H9 (cell line): ENCODE results near the gene RARA. TPM values are rescaled to one million over a fixed set of nuclear protein-coding genes. Genes with fewer than 3 reads are reported as not detected.

Source experiments
- DNase-seq: peaks from one replicate; pipeline ENCODE4 v3.0.0-alpha.2; 2017
- H2AFZ ChIP-seq: one replicate; pipeline ENCODE4 v1.6.1; 2013; ENCODE audit warnings: mild to moderate bottlenecking, low read length, control low read depth, moderate library complexity
- H2AK5ac ChIP-seq: 2 replicates; pipeline ENCODE4 v1.6.1; 2013; ENCODE audit warnings: low read length, control low read depth, mixed read lengths; ENCODE audit not compliant: insufficient read length
- H2BK120ac ChIP-seq: one replicate; pipeline ENCODE4 v1.6.1; 2013; ENCODE audit warnings: low read depth, mild to moderate bottlenecking, low read length, control low read depth, inconsistent platforms; ENCODE audit not compliant: poor library complexity, severe bottlenecking
- H2BK12ac ChIP-seq: 2 replicates; pipeline ENCODE4 v1.6.1; 2013; ENCODE audit warnings: low read length, control low read depth, mixed read lengths, low read depth; ENCODE audit not compliant: insufficient read length
- H2BK15ac ChIP-seq: 2 replicates; pipeline ENCODE4 v1.6.1; 2013; ENCODE audit warnings: low read depth, low read length, control low read depth
- H2BK20ac ChIP-seq: one replicate; pipeline ENCODE4 v1.6.1; 2013; ENCODE audit warnings: low read depth, mild to moderate bottlenecking, low read length, control low read depth, inconsistent platforms; ENCODE audit not compliant: poor library complexity, severe bottlenecking
- H2BK5ac ChIP-seq: 2 replicates; pipeline ENCODE4 v1.6.1; 2013; ENCODE audit warnings: low read length, control low read depth, mixed read lengths; ENCODE audit not compliant: insufficient read length
- H3K14ac ChIP-seq: 2 replicates; pipeline ENCODE4 v1.6.1; 2013; ENCODE audit warnings: low read length, control low read depth; ENCODE audit not compliant: insufficient read depth
- H3K18ac ChIP-seq: 2 replicates; pipeline ENCODE4 v1.6.1; 2013; ENCODE audit warnings: low read depth, mild to moderate bottlenecking, mixed read lengths, low read length, control low read depth; ENCODE audit not compliant: insufficient read length
- H3K23ac ChIP-seq: 2 replicates; pipeline ENCODE4 v1.6.1; 2013; ENCODE audit warnings: low read length, control low read depth, mixed read lengths, low read depth; ENCODE audit not compliant: insufficient read length
- H3K23me2 ChIP-seq: 2 replicates; pipeline ENCODE4 v1.6.1; 2013; ENCODE audit warnings: low read depth, mild to moderate bottlenecking, mixed read lengths, low read length, control low read depth; ENCODE audit not compliant: insufficient read length, poor library complexity, severe bottlenecking
- H3K27ac ChIP-seq: 2 replicates; pipeline ENCODE4 v1.5.1; 2013; ENCODE audit warnings: low read length, control low read depth, mixed read lengths, low read depth; ENCODE audit not compliant: insufficient read length
- H3K27me3 ChIP-seq: 2 replicates; pipeline ENCODE4 v1.6.1; 2013; ENCODE audit warnings: low read length, control low read depth, inconsistent platforms; ENCODE audit not compliant: insufficient read depth
- H3K4ac ChIP-seq: 2 replicates; pipeline ENCODE4 v1.6.1; 2013; ENCODE audit warnings: low read depth, mild to moderate bottlenecking, control low read depth, inconsistent platforms, low read length, moderate library complexity
- H3K4me1 ChIP-seq: 2 replicates; pipeline ENCODE4 v1.6.1; 2013; ENCODE audit warnings: low read length, control low read depth, inconsistent platforms; ENCODE audit not compliant: insufficient read depth
- H3K4me2 ChIP-seq: 2 replicates; pipeline ENCODE4 v1.6.1; 2013; ENCODE audit warnings: low read length, control low read depth, mixed read lengths; ENCODE audit not compliant: insufficient read length, insufficient read depth
- H3K56ac ChIP-seq: 2 replicates; pipeline ENCODE4 v1.6.1; 2013; ENCODE audit warnings: low read depth, mild to moderate bottlenecking, mixed read lengths, low read length, control low read depth; ENCODE audit not compliant: insufficient read length
- H3K79me1 ChIP-seq: 2 replicates; pipeline ENCODE4 v1.6.1; 2013; ENCODE audit warnings: low read depth, mild to moderate bottlenecking, moderate library complexity, low read length, control low read depth, inconsistent platforms; ENCODE audit not compliant: insufficient read depth, poor library complexity, severe bottlenecking
- H3K79me2 ChIP-seq: 2 replicates; pipeline ENCODE4 v1.6.1; 2013; ENCODE audit warnings: low read length, control low read depth, inconsistent platforms; ENCODE audit not compliant: insufficient read depth
- H3K9ac ChIP-seq: 2 replicates; pipeline ENCODE4 v1.6.1; 2013; ENCODE audit warnings: low read length, control low read depth, mixed read lengths; ENCODE audit not compliant: insufficient read length; ENCODE audit errors: extremely low read depth
- H3K9me3 ChIP-seq: one replicate; pipeline ENCODE4 v1.6.1; 2013; ENCODE audit warnings: low read depth, low read length, inconsistent platforms; ENCODE audit not compliant: control insufficient read depth
- H3T11ph ChIP-seq: one replicate; pipeline ENCODE4 v1.6.1; 2013; ENCODE audit warnings: mild to moderate bottlenecking, low read length, control low read depth, inconsistent platforms
- H4K20me1 ChIP-seq: one replicate; pipeline ENCODE4 v1.6.1; 2013; ENCODE audit not compliant: control insufficient read depth, insufficient read length, insufficient read depth
- H4K5ac ChIP-seq: 2 replicates; pipeline ENCODE4 v1.6.1; 2013; ENCODE audit warnings: low read depth, mild to moderate bottlenecking, mixed read lengths, low read length, control low read depth; ENCODE audit not compliant: insufficient read length
- H4K8ac ChIP-seq: replicated peaks from 2 replicates; pipeline ENCODE4 v1.6.1; 2013; ENCODE audit warnings: low read length, control low read depth, mixed read lengths, low read depth; ENCODE audit not compliant: insufficient read length
- H4K91ac ChIP-seq: 2 replicates; pipeline ENCODE4 v1.6.1; 2013; ENCODE audit warnings: low read depth, mild to moderate bottlenecking, moderate library complexity, mixed read lengths, low read length, control low read depth; ENCODE audit not compliant: insufficient read length
- H3K27ac Mint-ChIP-seq, 3 experiments: 2 replicates in 2 of 3; 3 replicates in 1 of 3; pipeline ENCODE4 v1.8.0; 2020 to 2021; ENCODE audit warnings: mixed read lengths in 3 of 3, mild to moderate bottlenecking in 1 of 3, moderate library complexity in 1 of 3
- H3K27me3 Mint-ChIP-seq: 2 replicates; pipeline ENCODE4 v1.8.0; 2021; ENCODE audit warnings: low read depth, mild to moderate bottlenecking, moderate library complexity, mixed read lengths
- H3K36me3 Mint-ChIP-seq, 3 experiments: 2 replicates in 2 of 3; 3 replicates in 1 of 3; pipeline ENCODE4 v1.8.0; 2020 to 2021; ENCODE audit warnings: low read depth in 3 of 3, mixed read lengths in 3 of 3; ENCODE audit not compliant: insufficient read depth in 1 of 3
- H3K4me1 Mint-ChIP-seq, 2 experiments: 2 replicates each; pipeline ENCODE4 v1.8.0; 2020; ENCODE audit warnings: mixed read lengths in 2 of 2
- H3K4me3 Mint-ChIP-seq, 2 experiments: 2 replicates in 1 of 2; 3 replicates in 1 of 2; pipeline ENCODE4 v1.8.0; 2020 to 2021; ENCODE audit warnings: mild to moderate bottlenecking in 2 of 2, mixed read lengths in 2 of 2, moderate library complexity in 1 of 2
- H3K9me3 Mint-ChIP-seq, 2 experiments: 2 replicates in 1 of 2; 3 replicates in 1 of 2; pipeline ENCODE4 v1.8.0; 2020; ENCODE audit warnings: mild to moderate bottlenecking in 2 of 2, mixed read lengths in 2 of 2, moderate library complexity in 1 of 2
- WGBS: extraction: QIAGEN DNeasy Blood & Tissue Kit; methylation state at CpG from one replicate; pipeline ENCODE4 v1.1.7; 2013; ENCODE audit warnings: missing lambda C conversion rate, low lambda C conversion rate, mixed read lengths; ENCODE audit not compliant: insufficient read length; ENCODE audit errors: extremely low coverage; 5-methylcytosine and 5-hydroxymethylcytosine counted together
- total RNA-seq: library from RNA; stranded (reverse); gene quantifications from 2 replicates; pipeline ENCODE4 v1.2.1, GENCODE V29; 2021
- TF ChIP-seq, protein P1 (sequence below): fragments of 200-600 bp; sonication (generic); conservative IDR thresholded peaks from 3 replicates; pipeline ENCODE4 v1.8.0; 2021; ENCODE audit warnings: antibody characterized with exemption, mild to moderate bottlenecking

RARA gene
- total RNA-seq, 1 experiment from 2014 or later: 17.6 TPM

- Mint-ChIP-seq H3K9me3 (no peaks in the 10 kb centered on the region), H3K4me1 (peaks cover 36 to 39% of the 10 kb centered on the region in 2 experiments), H3K36me3 (peaks cover 49 to 93% (median 79%) of the 10 kb centered on the region in 3 experiments), H3K27me3 (no peaks in the 10 kb centered on the region), H3K27ac (peak overlapping the region in 1 of 3 experiments; percentile 75; a peak in 2 of 7 replicates), H3K4me3 (no peak overlapping the region)
- WGBS: no CpG with 5 or more reads among the region's 2 CpGs
- no peak overlapping the region for H3K9ac ChIP-seq
- H2BK15ac ChIP-seq: no peak overlapping the region
- H2AFZ ChIP-seq: no peak overlapping the region
- TF ChIP-seq, protein P1, sequence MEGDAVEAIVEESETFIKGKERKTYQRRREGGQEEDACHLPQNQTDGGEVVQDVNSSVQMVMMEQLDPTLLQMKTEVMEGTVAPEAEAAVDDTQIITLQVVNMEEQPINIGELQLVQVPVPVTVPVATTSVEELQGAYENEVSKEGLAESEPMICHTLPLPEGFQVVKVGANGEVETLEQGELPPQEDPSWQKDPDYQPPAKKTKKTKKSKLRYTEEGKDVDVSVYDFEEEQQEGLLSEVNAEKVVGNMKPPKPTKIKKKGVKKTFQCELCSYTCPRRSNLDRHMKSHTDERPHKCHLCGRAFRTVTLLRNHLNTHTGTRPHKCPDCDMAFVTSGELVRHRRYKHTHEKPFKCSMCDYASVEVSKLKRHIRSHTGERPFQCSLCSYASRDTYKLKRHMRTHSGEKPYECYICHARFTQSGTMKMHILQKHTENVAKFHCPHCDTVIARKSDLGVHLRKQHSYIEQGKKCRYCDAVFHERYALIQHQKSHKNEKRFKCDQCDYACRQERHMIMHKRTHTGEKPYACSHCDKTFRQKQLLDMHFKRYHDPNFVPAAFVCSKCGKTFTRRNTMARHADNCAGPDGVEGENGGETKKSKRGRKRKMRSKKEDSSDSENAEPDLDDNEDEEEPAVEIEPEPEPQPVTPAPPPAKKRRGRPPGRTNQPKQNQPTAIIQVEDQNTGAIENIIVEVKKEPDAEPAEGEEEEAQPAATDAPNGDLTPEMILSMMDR: no peak
- no peak overlapping the region for H2BK5ac ChIP-seq
- H3K27me3 ChIP-seq: no peaks in the 10 kb centered on the region
- H4K5ac ChIP-seq: no peak overlapping the region
- no peak overlapping the region for H4K91ac ChIP-seq
- DNase-seq: no peak
- H4K20me1 ChIP-seq: no peaks in the 10 kb centered on the region
- no peak overlapping the region for H3K23ac ChIP-seq
- peaks cover 6% of the 10 kb centered on the region; the same call in 1 of the 2 replicates for H3K4me1 ChIP-seq
- H2BK12ac ChIP-seq: no peak overlapping the region
- H3K27ac ChIP-seq: no peak overlapping the region
- no peak overlapping the region for H2BK120ac ChIP-seq
- H3K14ac ChIP-seq: no peak overlapping the region
- H3K9me3 ChIP-seq: no peaks in the 10 kb centered on the region
- no peak overlapping the region for H3K18ac ChIP-seq
- no peak overlapping the region for H4K8ac ChIP-seq
- H2BK20ac ChIP-seq: no peak overlapping the region
- no peak overlapping the region for H3K56ac ChIP-seq
- H3K23me2 ChIP-seq: no peaks in the 10 kb centered on the region
- H3K4me2 ChIP-seq: no peak overlapping the region
- H3T11ph ChIP-seq: no peak overlapping the region
- no peak overlapping the region for H2AK5ac ChIP-seq
- H3K79me2 ChIP-seq: no peaks in the 10 kb centered on the region
- H3K4ac ChIP-seq: no peak overlapping the region
- H3K79me1 ChIP-seq: peaks cover 4% of the 10 kb centered on the region
These were observed 11.5 kb upstream of the RARA start for GRCh38 chr17:40297511-40297910.
